NCI-H526 treated with DMSO at 0.1 percent for 48 hours (cell line): ENCODE measurements around the gene METRNL.
A peak's percentile ranks its signal among the peaks of the same experiment; 100 is the strongest.
"Not testable (repeated sequence)": the region's sequence is repeated elsewhere in the genome, so short reads cannot be mapped to it uniquely, and the experiment has no call there.

Source experiments
- DNase-seq: peaks from one replicate; lab custom pipeline; 2025; lab: John Stamatoyannopoulos, UW

The METRNL gene, protein sequence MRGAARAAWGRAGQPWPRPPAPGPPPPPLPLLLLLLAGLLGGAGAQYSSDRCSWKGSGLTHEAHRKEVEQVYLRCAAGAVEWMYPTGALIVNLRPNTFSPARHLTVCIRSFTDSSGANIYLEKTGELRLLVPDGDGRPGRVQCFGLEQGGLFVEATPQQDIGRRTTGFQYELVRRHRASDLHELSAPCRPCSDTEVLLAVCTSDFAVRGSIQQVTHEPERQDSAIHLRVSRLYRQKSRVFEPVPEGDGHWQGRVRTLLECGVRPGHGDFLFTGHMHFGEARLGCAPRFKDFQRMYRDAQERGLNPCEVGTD

DNA sequence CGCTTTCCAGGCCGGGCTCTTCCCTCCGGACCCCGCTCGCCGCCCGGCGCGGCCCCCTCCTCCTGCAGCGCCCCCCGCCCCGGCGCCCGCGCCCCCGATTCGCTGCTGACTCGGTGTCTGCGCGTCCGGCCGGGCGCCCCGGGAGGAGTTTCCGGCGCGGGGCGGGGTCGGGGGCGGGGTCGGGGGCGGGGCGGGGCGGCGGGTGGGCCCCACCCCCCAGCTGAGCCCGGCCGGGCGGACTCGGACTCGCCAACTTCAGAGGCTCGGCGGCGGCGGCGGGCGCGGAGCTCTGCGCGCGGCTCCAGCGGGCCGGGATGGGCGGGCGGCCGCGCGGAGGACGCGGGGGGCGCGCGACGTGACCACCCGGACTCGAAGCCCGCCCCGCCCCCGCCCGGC lies at the start of gene METRNL:
Gene METRNL (plus strand): TSS at position 258 of the 396 bp plus-strand sequence. CDS start 207 bp downstream, outside the sequence.
- DNase-seq, result no peak

DNA sequence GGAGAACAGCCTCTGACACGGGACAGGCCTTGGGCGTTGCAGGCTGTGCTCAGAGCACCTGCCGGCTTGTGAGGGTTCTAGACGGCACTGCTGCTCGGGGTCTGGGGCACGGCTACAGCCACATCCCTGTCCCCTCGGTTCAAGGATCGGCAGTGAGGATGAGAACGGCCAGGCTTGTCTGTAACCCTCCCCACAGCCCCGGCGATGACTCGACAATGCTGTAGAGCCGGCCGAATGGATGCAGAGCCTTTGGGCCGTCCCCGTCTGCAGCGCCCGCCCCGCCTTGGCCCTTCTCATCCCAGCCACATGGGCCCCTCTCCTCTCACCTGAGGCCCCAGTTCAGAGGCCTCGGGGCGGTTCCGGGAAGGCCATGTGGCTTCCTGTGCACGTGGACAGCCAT lies 49.0 kb upstream of the METRNL start:
- no peak for DNase-seq

DNA sequence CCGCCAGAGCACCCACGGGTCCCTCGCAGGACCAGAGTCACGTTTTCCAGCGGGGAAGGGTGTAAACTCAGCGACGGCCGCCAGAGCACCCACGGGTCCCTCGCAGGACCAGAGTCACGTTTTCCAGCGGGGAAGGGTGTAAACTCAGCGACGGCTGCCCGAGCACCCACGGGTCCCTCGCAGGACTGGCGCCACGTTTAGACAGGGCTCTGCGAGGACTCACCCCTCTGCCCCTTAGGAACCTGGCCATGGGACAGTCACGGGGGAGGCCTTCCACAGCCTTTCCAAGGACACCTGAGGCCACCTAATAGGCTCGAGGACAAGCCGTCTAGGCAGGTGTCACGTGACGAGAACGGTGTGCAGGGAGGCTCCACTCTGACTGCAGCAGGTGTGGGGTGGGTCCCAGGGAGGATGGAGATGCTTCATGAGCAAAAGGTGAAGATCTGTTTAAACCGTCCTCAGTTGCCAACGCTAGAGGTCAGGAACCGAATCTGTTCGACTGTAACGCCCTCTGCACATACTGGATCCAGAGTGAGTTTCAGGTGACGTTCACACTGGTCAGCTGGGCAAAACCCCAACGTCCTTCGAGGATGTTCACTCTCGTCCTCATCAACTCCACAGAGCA lies 48.0 kb upstream of the METRNL start:
- DNase-seq, result no peak

DNA sequence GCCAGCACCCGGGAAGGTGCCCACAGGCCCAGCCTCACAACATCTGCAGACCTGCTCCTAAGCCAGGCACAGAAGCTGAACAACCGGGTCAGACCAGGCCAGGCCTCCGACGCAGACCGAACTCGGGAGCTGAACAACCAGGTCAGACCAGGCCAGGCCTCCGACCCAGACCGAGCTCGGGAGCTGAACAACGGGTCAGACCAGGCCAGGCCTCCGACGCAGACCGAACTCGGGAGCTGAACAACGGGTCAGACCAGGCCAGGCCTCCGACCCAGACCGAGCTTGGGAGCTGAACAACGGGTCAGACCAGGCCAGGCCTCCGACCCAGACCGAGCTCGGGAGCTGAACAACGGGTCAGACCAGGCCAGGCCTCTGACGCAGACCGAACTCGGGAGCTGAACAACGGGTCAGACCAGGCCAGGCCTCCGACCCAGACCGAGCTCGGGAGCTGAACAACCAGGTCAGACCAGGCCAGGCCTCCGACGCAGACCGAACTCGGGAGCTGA lies 47.4 kb upstream of the METRNL start:
- DNase-seq, result not testable (repeated sequence)

DNA sequence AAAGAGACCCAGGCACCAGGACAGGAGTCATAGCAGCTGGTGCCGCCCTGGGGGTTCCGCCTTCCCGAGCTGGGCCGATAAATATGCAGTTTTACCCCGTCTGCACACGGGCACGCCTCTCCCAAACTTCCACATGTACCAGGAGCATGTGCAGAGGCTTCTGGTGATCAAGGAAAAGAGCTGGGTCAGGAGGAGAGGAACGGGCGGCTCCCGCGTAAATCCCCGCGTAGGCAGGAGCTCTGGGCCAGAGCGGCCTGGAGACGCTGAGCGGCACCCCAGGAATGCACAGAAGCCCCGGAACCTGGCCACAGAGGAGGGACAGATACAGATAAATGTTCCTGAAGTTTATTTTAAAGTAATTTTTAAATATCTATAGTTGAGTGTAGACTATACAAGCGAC lies 46.6 kb upstream of the METRNL start:
- DNase-seq, result no peak

DNA sequence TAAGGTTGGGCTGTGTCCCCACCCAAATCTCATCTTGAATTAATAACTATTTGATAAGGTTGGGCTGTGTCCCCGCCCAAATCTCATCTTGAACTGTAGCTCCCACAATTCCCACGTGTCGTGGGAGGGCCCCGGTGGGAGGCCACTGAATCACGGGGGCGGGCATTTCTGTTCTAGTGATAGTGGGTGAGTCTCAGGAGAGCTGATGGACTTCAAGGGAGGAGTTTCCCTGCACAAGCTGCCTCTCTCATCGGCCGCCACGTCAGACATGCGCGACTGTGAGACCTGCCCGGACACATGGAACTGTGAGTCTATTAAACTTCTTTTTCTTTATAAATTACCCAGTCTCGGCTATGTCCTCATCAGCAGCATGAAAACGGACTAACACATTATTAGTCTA lies 44.9 kb upstream of the METRNL start:
- DNase-seq, result no peak

DNA sequence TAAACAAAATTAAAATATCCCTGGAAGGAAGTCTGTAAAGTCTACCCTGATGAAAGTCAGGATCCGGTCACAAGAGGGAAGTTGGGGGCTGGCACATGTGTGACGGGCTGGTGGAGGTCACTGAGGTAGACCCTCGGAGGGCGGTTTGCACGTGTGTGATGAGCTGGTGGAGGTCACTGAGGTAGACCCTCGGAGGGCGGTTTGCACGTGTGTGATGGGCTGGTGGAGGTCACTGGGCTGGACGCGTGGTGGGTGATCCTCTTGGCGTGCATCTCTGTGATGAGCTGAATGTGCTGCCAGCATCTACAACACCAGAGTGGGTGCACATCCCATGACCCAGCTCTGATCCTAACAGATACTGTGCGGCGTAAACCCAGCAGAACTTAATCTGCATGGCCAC lies 43.7 kb upstream of the METRNL start:
- DNase-seq, result no peak

DNA sequence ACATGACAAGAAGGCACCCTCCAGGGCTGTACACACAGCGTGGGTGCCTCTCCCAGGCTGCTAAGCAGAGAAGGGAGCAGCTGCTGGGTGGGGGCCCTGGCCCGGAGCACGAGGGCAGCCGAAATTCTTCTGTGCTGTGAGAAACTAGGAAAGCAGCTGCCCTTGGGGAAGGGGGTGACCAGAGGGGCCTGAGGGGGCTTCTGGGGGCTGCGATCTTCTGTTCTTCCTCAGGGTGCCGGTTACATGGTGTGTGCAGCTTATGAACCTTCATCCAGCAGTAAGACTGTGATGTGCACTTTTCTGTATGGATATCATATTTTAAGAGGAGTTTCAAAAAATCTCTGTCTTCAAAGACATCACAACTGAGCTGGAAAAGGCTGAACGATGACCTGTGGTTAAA lies 43.2 kb upstream of the METRNL start:
- DNase-seq, result no peak

DNA sequence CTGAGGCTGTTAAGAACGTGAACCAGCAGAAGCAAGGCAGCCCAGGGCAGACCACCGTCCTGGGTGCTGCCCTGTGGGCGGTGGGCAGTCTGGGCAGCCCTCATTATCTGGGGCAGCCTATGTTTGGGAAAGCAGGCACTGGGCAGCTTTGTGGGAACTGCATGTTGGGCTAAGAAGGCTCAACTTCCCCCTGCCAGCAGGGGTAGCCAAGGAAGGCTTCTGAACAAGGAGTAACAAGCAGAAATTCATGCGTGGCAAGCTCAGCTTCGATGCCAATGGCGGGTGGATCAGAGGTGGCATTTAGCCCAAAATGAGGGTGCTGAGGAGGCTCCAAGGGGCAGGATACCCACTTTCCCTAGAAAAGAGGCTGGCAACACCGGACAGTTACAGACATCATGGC lies 42.7 kb upstream of the METRNL start:
- DNase-seq, result no peak

DNA sequence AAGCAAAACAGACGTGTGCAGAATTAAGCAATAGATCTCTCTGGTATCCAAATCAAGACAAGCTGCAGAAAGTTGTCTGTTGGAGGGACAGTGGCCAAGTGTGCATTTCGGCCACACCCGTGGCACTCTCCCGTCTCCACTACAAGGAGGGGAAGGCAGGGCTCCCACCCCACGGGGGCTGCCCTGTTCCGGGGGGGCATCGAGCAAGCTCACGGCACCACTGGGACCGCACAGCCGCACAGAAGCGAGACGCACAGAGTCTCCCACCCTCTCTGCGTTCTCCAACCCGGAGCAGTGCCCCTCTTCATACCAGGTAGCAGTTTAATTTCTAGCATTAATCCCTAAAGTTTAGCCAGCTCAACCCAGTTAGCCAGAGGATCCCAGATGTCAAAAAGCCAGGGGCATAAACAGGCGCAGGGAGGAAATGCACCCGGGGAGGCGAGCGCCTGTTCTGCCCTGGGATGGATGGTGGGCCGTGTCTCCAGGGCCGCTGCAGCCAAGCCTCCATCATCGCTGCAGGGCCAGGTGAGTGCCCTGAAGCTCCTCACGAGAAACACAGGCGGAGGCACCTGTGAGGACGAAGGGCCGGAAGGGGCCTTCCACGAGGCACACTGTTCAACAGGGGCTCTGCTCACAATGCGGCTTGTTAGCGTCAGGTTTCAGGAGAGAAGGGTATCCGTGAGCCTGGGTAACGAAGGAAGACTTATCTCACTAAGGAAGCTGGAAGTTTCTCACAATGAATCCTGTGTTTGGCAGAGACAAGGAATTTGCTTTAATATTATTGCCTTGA lies 42.1 kb upstream of the METRNL start:
- no peak for DNase-seq

DNA sequence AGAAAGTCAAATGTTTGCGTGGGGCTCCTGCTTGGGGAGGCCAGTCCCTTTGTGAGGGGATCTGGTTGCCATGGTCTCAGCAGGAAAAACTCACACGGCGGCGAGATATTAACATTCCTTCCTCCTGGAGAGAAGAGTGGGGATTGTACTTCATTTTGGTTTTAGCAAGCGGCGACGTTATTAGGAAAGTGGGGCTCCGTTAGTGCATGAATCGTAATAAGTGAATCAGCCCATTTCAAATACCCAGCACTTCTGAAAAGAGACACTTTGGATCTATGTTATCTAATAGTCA lies 41.6 kb upstream of the METRNL start:
- no peak for DNase-seq

DNA sequence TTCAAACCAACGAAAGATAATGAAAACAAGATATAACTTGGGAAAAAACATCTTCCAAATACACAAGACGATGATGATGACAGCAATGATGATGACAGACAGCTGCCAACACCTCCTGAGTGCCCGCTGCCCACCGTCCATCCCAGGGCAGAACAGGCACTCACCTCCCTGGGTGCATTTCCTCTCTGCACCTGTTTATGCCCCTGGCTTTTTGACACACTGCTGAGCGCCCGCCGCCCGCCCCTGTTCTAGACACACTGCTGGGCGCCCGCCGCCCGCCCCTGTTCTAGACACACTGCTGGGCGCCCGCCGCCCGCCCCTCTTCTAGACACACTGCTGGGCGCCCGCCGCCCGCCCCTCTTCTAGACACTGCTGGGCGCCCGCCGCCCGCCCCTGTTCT lies 40.4 kb upstream of the METRNL start:
- not testable (repeated sequence) for DNase-seq

DNA sequence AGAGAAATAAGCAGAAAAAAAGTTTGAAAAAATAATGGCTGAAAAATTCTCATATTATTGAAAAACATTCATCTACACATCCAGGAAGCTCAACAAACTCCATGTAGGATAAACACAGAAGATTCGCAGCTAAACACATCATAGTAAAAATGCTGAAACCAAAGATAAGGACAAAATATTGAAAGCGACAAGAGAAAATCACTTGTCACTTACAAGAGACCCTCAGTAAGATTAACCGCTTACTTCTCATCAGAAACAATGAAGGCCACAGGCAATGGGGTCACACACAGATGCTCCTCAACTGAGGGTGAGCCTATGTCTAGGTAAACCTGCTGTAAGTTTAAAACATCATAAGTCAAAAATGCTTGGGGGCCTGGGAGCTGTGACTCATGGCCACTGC lies 38.1 kb upstream of the METRNL start:
- no peak for DNase-seq

DNA sequence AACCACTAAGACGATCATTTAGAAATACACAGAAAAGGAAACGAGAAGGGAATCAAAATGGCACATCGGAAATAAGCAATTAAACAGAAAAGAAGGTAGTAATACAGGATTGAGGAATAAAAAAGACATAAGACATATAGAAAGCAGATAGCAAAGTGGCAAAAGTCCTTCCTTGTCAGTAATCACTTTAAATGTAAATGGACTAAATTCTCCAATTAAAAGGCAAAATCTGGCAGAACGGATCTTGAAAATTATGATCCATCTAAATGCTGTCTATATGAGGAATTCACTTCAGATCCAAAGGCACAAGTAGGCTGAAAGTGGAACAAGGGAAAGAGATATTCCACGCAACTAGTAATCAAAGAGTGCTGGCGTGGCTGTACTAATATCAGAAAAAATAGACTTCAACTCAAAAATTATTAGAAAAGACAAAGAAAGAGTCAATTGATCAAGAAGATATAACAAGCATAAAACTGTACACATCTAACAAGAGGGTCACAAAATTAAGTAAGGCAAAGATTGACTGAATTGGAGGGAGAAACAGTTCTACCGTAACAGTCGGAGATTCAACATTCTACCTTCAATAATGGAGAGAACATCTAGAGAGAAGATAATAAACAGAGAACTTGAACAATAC lies 36.8 kb upstream of the METRNL start:
- no peak for DNase-seq

DNA sequence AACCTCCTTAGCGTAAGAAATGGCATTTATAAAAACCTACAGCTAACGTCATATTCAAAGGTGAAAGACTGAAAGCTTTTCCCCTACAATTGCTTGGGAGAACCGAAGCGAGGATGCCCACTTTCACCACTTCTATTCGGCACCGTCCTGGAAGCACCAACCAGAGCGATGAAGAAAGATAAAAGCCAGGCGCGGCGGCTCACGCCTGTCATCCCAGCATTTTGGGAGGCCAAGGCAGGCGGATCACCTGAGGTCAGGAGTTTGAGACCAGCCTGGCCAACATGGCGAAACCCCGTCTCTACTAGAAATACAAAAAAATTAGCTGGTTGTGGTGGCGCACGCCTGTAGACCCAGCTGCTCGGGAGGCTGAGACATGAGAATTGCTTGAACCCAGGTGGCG lies 34.9 kb upstream of the METRNL start:
- DNase-seq, result not testable (repeated sequence)

DNA sequence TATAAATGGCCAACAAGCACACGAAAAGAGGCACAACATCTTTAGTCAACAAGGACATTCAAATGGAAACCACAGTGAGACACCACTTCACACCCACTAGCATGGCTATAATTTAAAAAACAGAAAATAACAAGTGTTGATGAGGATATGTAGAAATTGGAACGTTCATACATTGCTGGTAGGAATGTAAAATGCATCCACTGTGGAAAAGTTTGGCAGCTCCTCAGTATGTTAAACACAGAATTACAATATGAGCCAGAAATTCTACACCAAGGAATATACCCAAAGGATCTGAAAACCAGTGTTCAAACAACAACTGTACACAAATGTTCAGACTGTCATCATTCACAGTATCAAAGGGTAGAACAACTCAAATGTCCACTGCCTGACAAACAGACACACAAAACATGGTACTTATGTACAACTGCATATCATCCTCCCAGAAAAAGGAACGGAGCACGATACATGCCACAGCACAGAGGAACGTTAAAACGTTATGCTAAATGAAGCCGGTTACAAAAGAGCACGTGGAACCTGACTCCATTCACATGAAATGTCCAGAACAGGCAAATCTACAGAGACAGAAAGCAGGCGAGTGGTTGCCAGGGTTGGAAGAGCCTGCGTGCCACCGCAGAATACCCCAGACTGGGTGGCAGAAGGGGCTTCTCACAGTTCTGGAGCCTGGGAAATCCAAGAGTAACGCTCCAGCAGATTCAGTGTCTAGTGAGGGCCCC lies 32.8 kb upstream of the METRNL start:
- DNase-seq, result no peak

DNA sequence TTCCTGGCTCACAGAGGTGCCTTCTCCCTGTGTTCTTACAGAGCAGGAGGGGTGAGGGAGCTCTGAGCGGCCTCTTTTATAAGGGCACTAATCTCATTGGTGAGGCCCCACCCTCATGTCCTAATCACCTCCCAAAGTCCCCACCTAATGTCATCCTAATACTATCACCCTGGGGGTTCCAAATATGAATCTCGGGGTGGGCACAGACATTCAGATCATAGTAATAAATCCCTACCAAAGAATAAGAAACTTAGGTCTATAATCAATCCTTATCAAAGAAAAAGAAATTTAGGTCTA lies 32.3 kb upstream of the METRNL start:
- no peak for DNase-seq

DNA sequence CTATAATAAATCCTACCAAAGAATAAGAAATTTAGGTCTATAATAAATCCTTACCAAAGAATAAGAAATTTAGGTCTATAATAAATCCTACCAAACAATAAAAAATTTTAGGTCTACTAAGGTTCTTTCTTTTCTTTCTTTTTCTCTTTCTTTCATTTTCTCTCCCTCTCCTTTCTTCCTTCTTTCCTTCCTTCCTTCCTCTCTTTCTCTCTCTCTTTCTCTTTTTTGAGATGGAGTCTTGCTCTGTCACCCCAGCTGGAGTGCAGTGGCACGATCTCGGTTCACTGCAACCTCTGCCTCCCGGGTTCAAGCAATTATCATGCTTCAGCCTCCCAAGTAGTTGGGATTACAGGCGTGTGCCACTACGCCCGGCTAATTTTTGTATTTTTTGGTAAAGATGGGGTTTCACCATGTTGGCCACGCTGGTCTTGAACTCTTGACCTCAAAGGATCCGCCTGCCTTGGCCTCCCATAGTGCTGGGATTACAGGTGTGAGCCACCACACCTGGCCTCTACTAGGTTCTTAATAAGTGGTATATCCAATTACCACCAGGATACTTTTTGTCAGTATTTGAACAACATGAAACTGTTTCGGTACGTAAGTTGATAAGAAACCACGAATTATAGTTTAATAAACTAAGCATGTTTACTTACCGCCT lies 31.5 kb upstream of the METRNL start:
- not testable (repeated sequence) for DNase-seq

DNA sequence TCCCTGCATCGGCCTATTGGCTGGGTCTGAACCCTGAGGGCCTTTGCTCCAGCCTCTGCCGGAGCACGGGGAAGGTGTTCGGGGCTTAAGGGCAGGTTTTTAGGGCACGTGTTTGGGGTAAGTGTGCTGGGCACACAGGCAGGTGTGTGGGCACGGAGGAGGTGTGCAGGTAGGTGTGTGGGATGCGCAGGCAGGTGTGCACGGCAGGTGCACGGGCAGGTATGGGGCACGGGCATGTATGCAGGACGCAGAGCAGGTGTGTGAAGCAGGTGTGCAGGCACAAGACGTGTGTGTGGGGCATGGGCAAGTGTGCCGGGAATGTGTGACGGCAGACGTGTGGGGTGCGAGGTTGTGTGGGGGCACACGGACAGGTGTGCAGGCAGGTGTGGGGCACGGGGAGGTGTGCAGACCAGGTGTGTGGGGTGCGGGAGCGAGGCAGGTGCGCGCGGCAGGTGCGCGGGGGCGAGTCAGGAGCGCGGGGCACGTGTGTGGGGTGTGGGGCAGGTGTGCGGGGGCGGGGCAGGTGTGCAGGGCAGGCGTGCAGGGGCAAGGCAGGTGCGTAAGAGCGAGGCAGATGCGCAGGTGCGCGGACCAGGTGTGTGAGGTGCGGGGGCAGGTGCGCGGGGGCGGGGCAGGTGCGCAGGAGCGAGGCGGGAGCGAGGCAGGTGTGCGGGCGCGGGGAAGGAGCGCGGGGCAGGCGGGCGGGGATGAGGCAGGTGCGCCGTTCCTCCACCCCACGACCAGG lies 28.6 kb upstream of the METRNL start:
- peak; percentile 44 for DNase-seq

DNA sequence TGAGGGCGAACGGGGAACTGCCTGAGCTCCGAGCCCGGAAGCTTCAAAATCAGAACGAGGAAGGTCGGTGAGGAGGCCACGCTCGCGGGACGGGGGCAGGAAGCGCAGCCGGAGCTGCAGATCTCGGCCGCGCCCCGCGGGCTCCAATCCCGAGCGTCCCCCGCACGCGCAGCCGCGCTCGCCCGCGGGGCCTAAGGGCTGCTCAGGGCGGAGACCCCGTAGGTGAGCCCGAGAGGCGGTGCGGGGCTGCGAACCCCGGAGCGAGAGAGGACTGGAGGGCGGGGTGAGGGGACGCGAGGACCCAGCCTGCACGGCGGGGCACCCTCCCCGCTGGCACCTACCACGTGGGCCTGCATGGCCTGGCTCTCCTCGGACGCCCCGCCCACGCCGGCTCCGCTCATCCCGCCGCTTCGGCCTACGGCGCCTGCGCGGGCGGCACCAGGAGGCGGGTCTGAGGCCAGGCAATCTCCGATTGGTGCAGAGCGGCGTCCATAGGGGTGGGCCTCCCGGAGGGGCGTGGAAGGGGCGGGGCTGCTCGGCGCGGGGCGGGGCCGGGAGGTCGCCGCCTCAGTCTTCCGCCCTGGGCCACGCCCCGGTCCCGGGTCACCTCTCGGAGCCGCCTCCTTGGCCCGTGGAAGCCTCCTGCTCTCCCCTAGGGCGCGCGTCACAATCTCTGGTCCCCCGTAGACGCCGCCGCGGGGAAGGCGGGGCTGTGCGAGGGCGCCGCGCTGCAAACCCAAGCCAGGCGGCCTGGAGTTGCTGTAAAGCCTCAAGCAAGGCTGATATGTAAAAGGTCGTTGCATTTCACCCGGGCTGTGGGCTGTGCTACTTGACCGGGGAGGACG lies 27.8 kb upstream of the METRNL start:
- DNase-seq, result peak; percentile 93
